ENCODE results near the gene THBD. TPM values are rescaled to one million over a fixed set of nuclear protein-coding genes. Genes with fewer than 3 reads are reported as not detected.

THBD gene
- total RNA-seq, 1 donor from 2014 or later = not detected

DNA sequence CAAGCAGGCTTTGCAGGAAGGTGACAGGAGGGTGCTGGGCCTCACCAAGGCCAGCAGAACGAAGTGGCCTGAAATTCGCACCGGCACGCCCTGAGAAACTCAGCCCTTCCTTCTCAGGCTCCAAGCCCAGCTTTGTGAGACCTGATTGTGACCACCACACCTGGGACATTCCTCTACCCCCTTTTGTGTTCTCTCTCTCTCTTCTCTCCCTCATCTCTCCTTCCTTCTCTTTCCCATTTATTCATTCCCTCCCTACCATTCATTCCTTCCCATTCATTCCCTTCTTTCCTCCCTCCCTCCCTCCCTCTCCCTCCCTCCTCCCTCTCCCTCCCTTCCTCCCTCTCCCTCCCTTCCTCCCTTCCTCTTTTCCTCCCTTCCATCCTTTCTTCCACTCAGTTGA, 27.8 kb upstream of the THBD start:
- H3K4me1 Mint-ChIP-seq = no peaks in the 10 kb centered on the region
- intact Hi-C loops (cut with micrococcal nuclease) = no loop called here
- POLR2A ChIA-PET = no interaction called here
- TF ChIP-seq, protein P1, sequence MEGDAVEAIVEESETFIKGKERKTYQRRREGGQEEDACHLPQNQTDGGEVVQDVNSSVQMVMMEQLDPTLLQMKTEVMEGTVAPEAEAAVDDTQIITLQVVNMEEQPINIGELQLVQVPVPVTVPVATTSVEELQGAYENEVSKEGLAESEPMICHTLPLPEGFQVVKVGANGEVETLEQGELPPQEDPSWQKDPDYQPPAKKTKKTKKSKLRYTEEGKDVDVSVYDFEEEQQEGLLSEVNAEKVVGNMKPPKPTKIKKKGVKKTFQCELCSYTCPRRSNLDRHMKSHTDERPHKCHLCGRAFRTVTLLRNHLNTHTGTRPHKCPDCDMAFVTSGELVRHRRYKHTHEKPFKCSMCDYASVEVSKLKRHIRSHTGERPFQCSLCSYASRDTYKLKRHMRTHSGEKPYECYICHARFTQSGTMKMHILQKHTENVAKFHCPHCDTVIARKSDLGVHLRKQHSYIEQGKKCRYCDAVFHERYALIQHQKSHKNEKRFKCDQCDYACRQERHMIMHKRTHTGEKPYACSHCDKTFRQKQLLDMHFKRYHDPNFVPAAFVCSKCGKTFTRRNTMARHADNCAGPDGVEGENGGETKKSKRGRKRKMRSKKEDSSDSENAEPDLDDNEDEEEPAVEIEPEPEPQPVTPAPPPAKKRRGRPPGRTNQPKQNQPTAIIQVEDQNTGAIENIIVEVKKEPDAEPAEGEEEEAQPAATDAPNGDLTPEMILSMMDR (IDR thresholded peaks at IDR 0.05) = no peak
- no peak overlapping the region for H3K27ac Mint-ChIP-seq
- H3K4me3 Mint-ChIP-seq = no peak overlapping the region
- H3K9me3 Mint-ChIP-seq = no peaks in the 10 kb centered on the region
- ATAC-seq (ENCODE audit: low read depth) (no peak), DNase-seq (no peak)
- H3K27me3 Mint-ChIP-seq = no peaks in the 10 kb centered on the region
- no peaks in the 10 kb centered on the region for H3K36me3 Mint-ChIP-seq (ENCODE audit: low read depth)
- CTCF ChIA-PET = no interaction called here

DNA sequence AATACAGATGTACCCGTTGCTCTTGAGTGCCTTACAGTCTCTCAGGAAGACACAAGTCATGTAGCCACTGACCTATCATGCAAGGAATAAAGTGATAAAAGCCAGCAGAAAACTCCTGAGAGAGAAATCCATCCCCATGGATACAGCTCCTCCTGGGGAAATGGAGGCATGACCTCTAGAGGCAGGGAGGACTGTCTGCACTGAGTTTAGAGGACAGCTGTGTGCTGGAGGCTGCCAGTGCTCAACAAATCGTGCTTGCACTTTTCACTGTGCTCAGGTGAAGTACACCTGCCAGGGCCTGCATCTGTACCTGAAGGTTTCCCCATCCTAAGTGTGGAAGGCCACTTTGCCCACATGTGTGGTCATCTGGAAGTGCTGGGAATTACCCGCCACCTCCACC, 24.6 kb upstream of the THBD start:
- CTCF ChIA-PET = no interaction called here
- H3K4me1 Mint-ChIP-seq = no peaks in the 10 kb centered on the region
- DNase-seq (no peak), ATAC-seq (ENCODE audit: low read depth) (no peak)
- no peak overlapping the region for H3K27ac Mint-ChIP-seq
- TF ChIP-seq, protein P1 (IDR thresholded peaks at IDR 0.05) = no peak
- POLR2A ChIA-PET = no interaction called here
- intact Hi-C loops (cut with micrococcal nuclease) = no loop called here
- no peaks in the 10 kb centered on the region for H3K36me3 Mint-ChIP-seq (ENCODE audit: low read depth)
- no peaks in the 10 kb centered on the region for H3K9me3 Mint-ChIP-seq
- no peaks in the 10 kb centered on the region for H3K27me3 Mint-ChIP-seq
- no peak overlapping the region for H3K4me3 Mint-ChIP-seq

DNA sequence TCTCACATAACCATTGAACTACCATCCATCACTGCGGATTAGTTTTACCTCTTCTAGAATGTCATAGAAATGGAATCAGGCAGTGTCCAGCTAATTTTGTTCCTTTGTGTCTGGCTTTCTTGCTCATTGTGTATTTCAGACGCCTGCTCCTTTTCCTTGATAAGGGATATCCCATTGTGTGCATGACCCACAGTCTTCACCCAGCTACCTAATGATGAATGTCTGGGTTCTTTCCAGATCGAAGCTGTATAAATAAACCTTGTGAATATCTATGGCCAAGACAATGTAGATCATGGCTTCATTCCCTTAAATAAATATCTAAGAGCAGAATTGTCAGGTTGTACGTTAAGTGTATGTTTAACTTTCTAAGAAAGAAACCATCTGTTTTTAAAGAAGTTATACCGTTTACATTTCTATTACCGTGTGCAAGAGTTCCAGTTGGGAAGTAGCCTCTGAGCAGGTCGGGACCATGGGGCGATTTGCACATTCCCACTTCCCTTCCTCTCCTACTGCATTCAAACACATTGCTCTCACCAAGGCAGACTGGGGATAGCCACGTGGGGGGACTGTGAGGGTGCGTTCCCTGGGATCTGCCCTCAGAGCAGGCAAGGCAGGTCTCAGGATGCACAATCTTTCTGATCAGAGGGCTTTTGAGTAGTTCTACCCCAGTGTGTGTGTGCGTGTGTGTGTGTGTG, 23.6 kb upstream of the THBD start:
- DNase-seq (no peak), ATAC-seq (ENCODE audit: low read depth) (no peak)
- ChIA-PET POLR2A (no interaction called here), CTCF (interaction anchor here (0.5 kb wide), 1 partner anchor 236 kb away, joined by 3 read pairs; no protein-coding TSS in a partner anchor)
- Mint-ChIP-seq H3K9me3 (no peaks in the 10 kb centered on the region), H3K36me3 (ENCODE audit: low read depth) (no peaks in the 10 kb centered on the region), H3K4me1 (no peaks in the 10 kb centered on the region), H3K4me3 (no peak overlapping the region), H3K27ac (no peak overlapping the region), H3K27me3 (no peaks in the 10 kb centered on the region)
- TF ChIP-seq, protein P1 (IDR thresholded peaks at IDR 0.05) = no peak
- intact Hi-C loops (cut with micrococcal nuclease) = no loop called here

DNA sequence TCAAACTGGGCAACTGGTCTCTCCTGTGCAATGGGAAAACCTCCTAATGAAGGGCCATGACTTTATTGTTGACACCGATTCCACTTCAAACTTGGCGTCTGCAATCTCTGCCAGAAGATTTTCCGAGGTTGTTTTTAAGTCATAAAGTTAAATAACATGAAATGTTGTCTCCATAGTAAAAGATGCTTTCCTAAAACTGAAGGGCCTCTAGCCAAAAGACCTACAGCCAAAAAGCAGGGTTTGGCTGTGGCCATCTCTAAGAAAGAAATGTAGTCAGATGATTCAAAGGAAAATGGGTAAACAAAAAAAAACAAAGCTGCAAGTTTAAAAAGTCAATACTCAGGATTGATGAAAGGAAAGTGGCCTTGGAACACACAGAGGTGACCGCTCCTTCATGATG, 22.5 kb upstream of the THBD start:
- ChIA-PET CTCF (no interaction called here), POLR2A (no interaction called here)
- Mint-ChIP-seq H3K4me1 (no peaks in the 10 kb centered on the region), H3K9me3 (no peaks in the 10 kb centered on the region), H3K36me3 (ENCODE audit: low read depth) (no peaks in the 10 kb centered on the region), H3K27ac (no peak overlapping the region), H3K4me3 (no peak overlapping the region), H3K27me3 (no peaks in the 10 kb centered on the region)
- DNase-seq (no peak), ATAC-seq (ENCODE audit: low read depth) (no peak)
- TF ChIP-seq, protein P1 (IDR thresholded peaks at IDR 0.05) = no peak
- intact Hi-C loops (cut with micrococcal nuclease) = no loop called here

DNA sequence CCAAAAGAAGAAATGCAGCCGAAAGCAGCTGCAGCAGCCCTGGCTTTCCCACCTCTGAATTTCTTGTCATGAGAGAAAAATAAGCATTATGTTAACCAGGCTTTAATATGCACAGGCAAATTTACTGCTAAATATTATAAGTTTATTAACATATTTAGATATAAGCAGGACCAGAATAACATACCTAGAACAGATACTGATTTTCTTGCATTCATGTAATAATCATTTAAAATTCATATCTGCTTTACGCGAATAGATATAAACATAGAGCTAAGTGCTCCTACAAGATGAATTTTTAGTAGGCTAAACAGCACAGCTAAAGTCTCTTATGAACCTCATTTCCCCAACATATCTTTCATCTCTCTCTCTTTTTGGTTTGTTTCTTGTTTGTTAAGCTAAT, 21.9 kb upstream of the THBD start:
- intact Hi-C loops (cut with micrococcal nuclease) = no loop called here
- Mint-ChIP-seq H3K4me1 (no peaks in the 10 kb centered on the region), H3K36me3 (ENCODE audit: low read depth) (no peaks in the 10 kb centered on the region), H3K27ac (no peak overlapping the region), H3K4me3 (no peak overlapping the region), H3K9me3 (no peaks in the 10 kb centered on the region), H3K27me3 (no peaks in the 10 kb centered on the region)
- ATAC-seq (ENCODE audit: low read depth) = no peak
- ChIA-PET POLR2A (no interaction called here), CTCF (no interaction called here)
- DNase-seq = no peak
- TF ChIP-seq, protein P1 (IDR thresholded peaks at IDR 0.05) = no peak

Data from activated B cell treated with CpG ODN at 0.5 μM for 24 hours (primary cell).